DMS114 treated with DMSO at 0.1 percent for 48 hours (cell line): ENCODE results near the gene TMIE.

ENCODE experiments used
- DNase-seq: peaks from one replicate; lab custom pipeline; 2025; ENCODE audit not compliant: unreplicated experiment; lab: John Stamatoyannopoulos, UW

Gene TMIE

GRCh38 chr3:46668591-46668990, 32.6 kb upstream of the TMIE start:
- DNase-seq = no peak

GRCh38 chr3:46669191-46669999, 31.8 kb upstream of the TMIE start:
- DNase-seq = no peak

- DNase-seq = no peak
Observed at GRCh38 chr3:46670000-46670890, 30.9 kb upstream of the TMIE start.

- no peak for DNase-seq
Observed at GRCh38 chr3:46670891-46671427, 30.2 kb upstream of the TMIE start.

GRCh38 chr3:46671541-46672348, 29.4 kb upstream of the TMIE start:
- no peak for DNase-seq

DNA sequence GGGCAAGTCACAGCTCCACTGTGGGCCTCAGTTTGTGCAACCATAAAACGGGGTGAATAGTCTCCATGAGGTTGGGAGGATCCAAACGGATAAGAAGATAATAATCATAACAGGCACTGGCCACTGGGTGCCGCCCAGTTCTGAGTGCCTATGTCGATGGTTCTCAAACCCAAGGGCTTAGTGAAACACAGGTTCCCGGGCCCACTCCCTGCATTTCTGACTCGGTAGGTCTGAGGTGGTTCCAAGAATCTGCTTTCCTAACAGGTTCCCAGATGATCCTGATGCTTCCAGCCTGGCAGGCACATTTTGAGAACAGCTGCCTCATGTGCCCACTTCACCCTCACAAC, 28.9 kb upstream of the TMIE start:
- no peak for DNase-seq

DNA sequence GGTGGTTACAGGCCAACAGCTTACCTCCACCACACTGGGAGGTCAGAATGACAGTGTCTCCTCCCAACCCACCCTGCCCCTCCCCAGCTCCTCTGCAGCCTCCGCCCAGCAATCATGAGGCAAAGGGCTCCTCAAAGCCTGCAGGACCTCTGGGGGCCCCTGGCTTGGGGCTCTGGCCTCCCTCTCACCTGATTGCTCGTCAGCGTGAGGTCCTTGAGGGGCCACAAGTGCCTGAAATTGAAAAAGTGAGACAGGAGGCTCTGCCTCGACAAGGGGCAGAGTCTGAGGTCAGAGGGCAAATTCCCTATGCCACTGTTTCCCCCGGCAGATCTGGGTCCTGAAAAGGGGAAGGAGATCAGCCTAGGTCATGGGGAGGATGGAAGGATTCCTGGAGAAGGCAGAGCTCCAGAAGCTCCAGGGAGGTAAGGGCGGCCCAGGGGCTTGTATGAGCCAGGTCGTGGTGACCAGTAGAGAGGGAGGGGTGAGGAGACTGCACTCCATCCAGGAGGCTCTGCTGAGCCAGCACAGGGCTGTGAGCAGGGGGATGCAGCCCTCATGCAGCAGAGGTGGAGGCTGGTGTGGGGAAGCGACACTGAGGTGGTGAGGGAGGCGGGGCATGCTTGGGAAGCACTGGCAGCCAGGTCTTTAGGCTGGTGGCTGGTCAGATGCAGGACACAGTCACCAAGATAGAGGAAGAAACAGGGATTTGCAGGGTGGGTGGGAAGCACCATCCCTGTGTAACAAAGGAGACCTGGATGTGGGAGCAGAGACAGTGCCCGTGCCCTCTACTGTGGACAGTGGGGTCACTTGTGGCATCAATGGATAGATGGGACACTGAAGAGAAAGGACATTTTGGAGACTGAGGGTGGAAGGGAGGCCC, 27.8 kb upstream of the TMIE start:
- no peak for DNase-seq

- no peak for DNase-seq
Observed at GRCh38 chr3:46674031-46674845, 27.0 kb upstream of the TMIE start.

- no peak for DNase-seq
Observed at GRCh38 chr3:46675426-46675825, 25.8 kb upstream of the TMIE start.

DNA sequence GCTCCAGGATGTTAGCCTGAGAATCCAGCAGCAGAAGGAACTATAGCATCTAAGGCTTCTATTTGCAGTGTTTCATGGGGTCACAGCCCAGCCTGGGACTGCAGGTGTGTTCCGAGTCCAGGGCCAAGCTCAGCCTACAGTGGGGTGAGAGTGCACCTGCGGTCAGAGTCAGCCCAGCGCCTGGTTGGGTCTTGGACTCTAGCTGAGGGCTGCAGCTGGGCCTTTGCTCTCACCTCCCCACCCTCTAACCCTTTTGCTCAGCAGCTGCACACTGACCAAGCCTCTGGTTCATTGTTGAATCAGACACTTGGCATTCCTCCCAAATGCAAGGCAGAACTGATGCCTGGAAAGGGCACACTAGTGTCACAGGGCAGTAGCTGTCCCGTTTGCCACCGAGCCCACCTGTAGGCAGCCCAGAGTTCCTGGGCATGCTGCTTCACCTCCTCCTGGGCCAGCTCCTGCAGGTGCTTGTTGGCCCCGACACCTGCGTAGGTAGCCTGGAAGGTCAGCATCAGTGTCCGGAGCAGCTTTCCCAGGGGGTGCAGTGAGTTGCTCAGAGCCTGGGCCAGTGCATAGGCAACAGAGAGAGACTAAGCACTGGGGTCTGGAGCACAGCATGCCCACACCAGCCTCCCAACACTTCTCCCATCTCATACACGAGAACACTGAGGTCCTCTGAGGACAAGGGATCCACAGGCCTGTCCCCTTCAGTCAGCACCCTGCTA, 25.2 kb upstream of the TMIE start:
- no peak for DNase-seq

DNA sequence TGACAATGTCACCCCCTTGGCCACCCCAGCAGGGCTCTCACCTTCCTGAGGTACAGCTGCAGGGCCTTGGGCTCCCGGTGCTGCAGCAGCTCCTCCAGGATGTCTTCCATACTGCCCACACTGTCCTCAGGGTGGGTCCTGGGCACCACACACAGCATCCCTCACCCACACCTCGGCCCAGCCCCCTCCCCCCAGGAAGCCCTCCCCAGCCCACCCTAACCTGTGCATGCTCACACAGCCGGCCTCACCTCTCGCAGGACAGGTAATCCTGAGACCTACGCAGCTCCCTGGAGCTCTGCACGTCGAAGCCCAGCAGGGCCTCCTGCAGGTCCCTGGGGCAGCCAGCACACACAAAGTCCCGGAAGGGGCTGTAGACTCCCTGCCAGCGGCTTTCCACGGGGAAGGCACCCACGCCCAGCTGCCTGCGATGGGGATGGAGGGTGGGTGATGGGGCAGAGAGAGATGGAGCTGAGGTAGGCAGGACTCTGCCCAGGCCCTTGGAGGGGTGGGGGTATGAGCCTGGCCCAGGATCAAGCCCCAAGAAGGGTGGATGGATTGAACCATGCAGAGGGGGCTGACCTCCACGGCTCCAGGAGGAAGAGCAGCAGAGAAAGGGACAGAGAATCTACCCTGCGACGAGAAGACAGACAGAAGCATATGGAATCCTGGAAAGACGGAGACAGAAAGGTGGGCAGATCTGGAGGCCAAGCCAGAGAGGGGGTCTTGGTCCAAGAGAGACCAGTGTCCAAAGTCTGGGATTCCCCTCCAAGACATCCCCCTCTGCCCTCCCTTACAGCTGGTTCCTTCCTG, 24.4 kb upstream of the TMIE start:
- DNase-seq = no peak

- no peak for DNase-seq
Observed at GRCh38 chr3:46677411-46677726, 23.8 kb upstream of the TMIE start.

GRCh38 chr3:46678280-46678679, 22.9 kb upstream of the TMIE start:
- no peak for DNase-seq

- DNase-seq = no peak
Observed at GRCh38 chr3:46679681-46680080, 21.5 kb upstream of the TMIE start.

DNA sequence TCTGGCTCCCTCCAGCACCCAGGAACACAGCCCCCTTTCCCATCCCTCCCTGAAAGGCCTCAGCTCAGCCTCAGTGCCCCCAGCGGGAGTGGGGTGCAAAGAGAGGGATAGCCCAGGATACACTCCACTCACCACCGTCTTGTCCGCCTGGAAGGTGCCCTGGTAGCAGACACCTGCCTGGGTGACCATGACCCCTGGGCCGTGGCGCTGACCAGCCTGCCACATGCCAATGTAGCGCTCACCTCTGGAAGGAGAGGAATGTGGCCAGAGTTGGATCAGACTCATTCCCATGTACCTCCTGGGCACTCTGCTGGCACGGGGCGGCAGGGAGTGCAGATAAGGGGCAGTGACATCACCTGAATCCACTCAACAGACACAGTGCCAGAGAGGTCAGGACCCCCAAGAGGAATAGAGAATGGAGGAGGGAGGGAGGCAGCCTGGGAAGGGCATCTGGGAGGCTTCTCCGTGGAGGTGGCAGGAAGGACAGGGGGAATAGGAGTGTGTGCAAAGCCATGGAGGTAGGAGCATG, 20.8 kb upstream of the TMIE start:
- no peak for DNase-seq

DNA sequence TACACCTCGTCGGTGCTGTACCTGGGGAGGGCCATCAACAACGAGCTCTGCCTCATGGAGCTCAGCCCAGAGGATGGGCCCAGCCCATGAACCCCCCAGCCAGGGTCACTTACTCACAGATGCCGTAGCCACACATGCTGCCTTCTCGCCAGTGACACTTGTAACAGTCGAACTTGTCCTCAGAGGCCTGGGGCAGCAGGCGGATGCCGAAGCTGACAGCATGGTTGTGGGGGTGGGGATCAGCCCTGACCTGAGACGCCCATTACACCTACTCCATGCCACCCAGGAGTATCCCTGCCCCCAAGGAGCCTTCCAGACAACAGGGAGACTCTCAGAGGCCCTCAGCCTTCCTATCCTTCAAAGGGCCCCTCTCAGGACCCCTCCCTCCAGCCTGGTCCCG, 19.8 kb upstream of the TMIE start:
- DNase-seq = no peak

- DNase-seq = no peak
Observed at GRCh38 chr3:46681856-46682540, 19.2 kb upstream of the TMIE start.
